ENCODE results near the gene FMO1. TPM values are rescaled to one million over a fixed set of nuclear protein-coding genes. Genes with fewer than 3 reads are reported as not detected.

The FMO1 gene
- polyA plus RNA-seq, 1 donor from 2014 or later = not detected

- Histone ChIP-seq H3K79me2 (replicated peaks; ENCODE audit: insufficient read depth, low read length) (no peaks in the 10 kb centered on the region), H3K9me3 (ENCODE audit: low read length) (no peaks in the 10 kb centered on the region)
Observed at GRCh38 chr1:171310661-171311087, 62.4 kb downstream of the FMO1 start.

DNA sequence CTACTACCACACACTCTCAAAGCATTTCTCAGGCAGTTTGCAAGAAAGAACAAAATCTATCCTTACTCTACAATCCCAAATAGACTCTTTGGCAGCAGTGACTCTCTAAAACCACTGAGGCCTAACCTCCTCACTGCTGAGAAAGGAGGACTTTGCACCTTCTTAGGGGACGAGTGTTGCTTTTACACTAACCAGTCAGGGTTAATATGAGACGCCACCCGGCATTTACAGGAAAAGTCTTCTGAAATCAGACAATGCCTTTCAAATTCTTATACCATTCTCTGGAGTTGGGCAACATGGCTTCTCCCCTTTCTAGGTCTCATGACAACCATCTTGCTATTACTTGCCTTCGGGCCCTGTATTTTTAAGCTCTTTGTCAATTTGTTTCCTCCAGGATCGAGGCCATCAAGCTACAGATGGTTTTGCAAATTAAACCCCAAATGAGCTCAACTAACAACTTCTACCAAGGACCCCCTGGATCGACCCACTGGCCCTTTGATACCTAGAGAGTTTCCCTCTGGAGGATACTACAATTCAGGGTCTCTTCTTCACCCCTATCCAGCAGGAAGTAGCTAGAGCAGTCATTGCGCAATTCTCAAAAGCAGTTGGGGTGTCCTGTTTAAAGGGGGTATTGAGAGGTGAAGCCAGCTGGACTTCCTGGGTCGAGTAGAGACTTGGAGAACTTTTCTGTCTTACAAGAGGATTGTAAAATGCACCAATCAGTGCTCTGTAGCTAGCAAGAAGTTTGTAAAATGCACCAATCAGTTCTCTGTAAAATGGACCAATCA is 63.7 kb downstream of the FMO1 start:
- Histone ChIP-seq H2AFZ (ENCODE audit: low read depth, low read length) (no peak overlapping the region), H4K20me1 (ENCODE audit: insufficient read depth) (no peaks in the 10 kb centered on the region), H3K4me2 (ENCODE audit: low read length) (no peak overlapping the region), H3K9ac (ENCODE audit: low read length) (no peak overlapping the region), H3K9me2 (ENCODE audit: insufficient read depth, low read length) (no peaks in the 10 kb centered on the region), H3K79me2 (replicated peaks; ENCODE audit: insufficient read depth, low read length) (no peaks in the 10 kb centered on the region), H3F3A (ENCODE audit: insufficient read depth, low read length, poor library complexity, severe bottlenecking) (no peaks in the 10 kb centered on the region), H3K36me3 (ENCODE audit: insufficient read depth, low read length) (no peaks in the 10 kb centered on the region), H3K27ac (ENCODE audit: low read length) (no peak overlapping the region), H3K27me3 (ENCODE audit: insufficient read depth, low read depth, low read length) (no peaks in the 10 kb centered on the region), H3K9me3 (ENCODE audit: low read length) (no peaks in the 10 kb centered on the region), H3K4me3 (ENCODE audit: low read length) (no peak overlapping the region)
- TF ChIP-seq SMC3 (conservative IDR thresholded peaks at IDR 0.05; ENCODE audit: poor library complexity) (no peak), REST (IDR thresholded peaks at IDR 0.05; ENCODE audit: borderline replicate concordance) (no peak), EZH2 (IDR thresholded peaks at IDR 0.05; ENCODE audit: borderline replicate concordance, insufficient read depth, low read length, poor library complexity, severe bottlenecking) (no peak), EP300 (conservative IDR thresholded peaks at IDR 0.05; ENCODE audit: poor library complexity, severe bottlenecking) (no peak), MXI1 (conservative IDR thresholded peaks at IDR 0.05; ENCODE audit: poor library complexity, severe bottlenecking) (no peak)

More at GRCh38 chr1:171310661-171311087, 62.4 kb downstream of the FMO1 start:
- no peaks in the 10 kb centered on the region for H4K20me1 ChIP-seq (ENCODE audit: insufficient read depth)
- no peak overlapping the region for H2AFZ ChIP-seq (ENCODE audit: low read depth, low read length)
- no peaks in the 10 kb centered on the region for H3K36me3 ChIP-seq (ENCODE audit: insufficient read depth, low read length)
- H3K27ac ChIP-seq (ENCODE audit: low read length) = no peak overlapping the region
- H3K27me3 ChIP-seq (ENCODE audit: insufficient read depth, low read depth, low read length) = no peaks in the 10 kb centered on the region
- H3K9me2 ChIP-seq (ENCODE audit: insufficient read depth, low read length) = no peaks in the 10 kb centered on the region
- no peak overlapping the region for H3K4me3 ChIP-seq (ENCODE audit: low read length)
- no peak overlapping the region for H3K9ac ChIP-seq (ENCODE audit: low read length)
- no peaks in the 10 kb centered on the region for H3F3A ChIP-seq (ENCODE audit: insufficient read depth, low read length, poor library complexity, severe bottlenecking)
- no peak overlapping the region for H3K4me2 ChIP-seq (ENCODE audit: low read length)
- TF ChIP-seq, protein P1, sequence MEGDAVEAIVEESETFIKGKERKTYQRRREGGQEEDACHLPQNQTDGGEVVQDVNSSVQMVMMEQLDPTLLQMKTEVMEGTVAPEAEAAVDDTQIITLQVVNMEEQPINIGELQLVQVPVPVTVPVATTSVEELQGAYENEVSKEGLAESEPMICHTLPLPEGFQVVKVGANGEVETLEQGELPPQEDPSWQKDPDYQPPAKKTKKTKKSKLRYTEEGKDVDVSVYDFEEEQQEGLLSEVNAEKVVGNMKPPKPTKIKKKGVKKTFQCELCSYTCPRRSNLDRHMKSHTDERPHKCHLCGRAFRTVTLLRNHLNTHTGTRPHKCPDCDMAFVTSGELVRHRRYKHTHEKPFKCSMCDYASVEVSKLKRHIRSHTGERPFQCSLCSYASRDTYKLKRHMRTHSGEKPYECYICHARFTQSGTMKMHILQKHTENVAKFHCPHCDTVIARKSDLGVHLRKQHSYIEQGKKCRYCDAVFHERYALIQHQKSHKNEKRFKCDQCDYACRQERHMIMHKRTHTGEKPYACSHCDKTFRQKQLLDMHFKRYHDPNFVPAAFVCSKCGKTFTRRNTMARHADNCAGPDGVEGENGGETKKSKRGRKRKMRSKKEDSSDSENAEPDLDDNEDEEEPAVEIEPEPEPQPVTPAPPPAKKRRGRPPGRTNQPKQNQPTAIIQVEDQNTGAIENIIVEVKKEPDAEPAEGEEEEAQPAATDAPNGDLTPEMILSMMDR (IDR thresholded peaks at IDR 0.05; ENCODE audit: poor library complexity, severe bottlenecking) = no peak
- TF ChIP-seq TAF1 (IDR thresholded peaks at IDR 0.05; ENCODE audit: low read depth) (no peak), EP300 (conservative IDR thresholded peaks at IDR 0.05; ENCODE audit: poor library complexity, severe bottlenecking) (no peak), MXI1 (conservative IDR thresholded peaks at IDR 0.05; ENCODE audit: poor library complexity, severe bottlenecking) (no peak), SMC3 (conservative IDR thresholded peaks at IDR 0.05; ENCODE audit: poor library complexity) (no peak), POLR2AphosphoS5 (IDR thresholded peaks at IDR 0.05) (no peak), RAD21 (conservative IDR thresholded peaks at IDR 0.05) (no peak), EZH2 (IDR thresholded peaks at IDR 0.05; ENCODE audit: borderline replicate concordance, insufficient read depth, low read length, poor library complexity, severe bottlenecking) (no peak), REST (IDR thresholded peaks at IDR 0.05; ENCODE audit: borderline replicate concordance) (no peak)
